WTC11 (cell line): ENCODE measurements around the gene C3.

Experiments
- CTCF ChIP-seq: fragments of 200-600 bp; IDR thresholded peaks from 2 replicates; pipeline ENCODE4 v1.8.0; 2022; ENCODE audit warnings: antibody characterized with exemption
- ERG ChIP-seq: fragments of 250-450 bp; sonication (Bioruptor Pico); IDR thresholded peaks from 2 replicates; pipeline ENCODE4 v1.8.0; 2021; ENCODE audit warnings: mild to moderate bottlenecking
- MAX ChIP-seq: sonication (generic); formaldehyde crosslinking; IDR thresholded peaks from 2 replicates; pipeline ENCODE4 v1.8.0; 2022; ENCODE audit warnings: mild to moderate bottlenecking, missing genetic modification reagents
- SP1 ChIP-seq: sonication (generic); formaldehyde crosslinking; conservative IDR thresholded peaks from 2 replicates; pipeline ENCODE4 v1.8.1; 2022; ENCODE audit warnings: missing genetic modification reagents
- USF1 ChIP-seq: sonication (generic); formaldehyde crosslinking; IDR thresholded peaks from 2 replicates; pipeline ENCODE4 v1.8.0; 2022; ENCODE audit warnings: mild to moderate bottlenecking, missing genetic modification reagents
- ZNF138 ChIP-seq: sonication (generic); formaldehyde crosslinking; conservative IDR thresholded peaks from 2 replicates; pipeline ENCODE4 v1.8.1; 2022; ENCODE audit warnings: mild to moderate bottlenecking, moderate library complexity, missing genetic modification reagents

GRCh38 chr19:6676288-6676687 is 44.2 kb downstream of the C3 start:
- no peak for TF ChIP-seq SP1 (CRISPR knock-in tag)
- TF ChIP-seq ERG = no peak
- TF ChIP-seq CTCF = no peak
- TF ChIP-seq ZNF138 = no peak
- no peak for TF ChIP-seq USF1 (CRISPR knock-in tag)
- TF ChIP-seq MAX (CRISPR knock-in tag) = no peak
